Fibroblast of pulmonary artery (primary cell): ENCODE measurements around the gene HRH4.

Source experiments
- DNase-seq: peaks from one replicate; pipeline ENCODE4 v3.0.0-alpha.2; 2010; ENCODE audit warnings: low read depth
- H3K4me3 ChIP-seq: replicated peaks from 2 replicates; pipeline ENCODE4 v1.5.1; 2011; ENCODE audit warnings: low read depth, mild to moderate bottlenecking, control low read depth, low read length, moderate library complexity
- TF ChIP-seq, protein P1 (sequence below): IDR thresholded peaks from 2 replicates; pipeline ENCODE4 v1.5.1; 2011; ENCODE audit warnings: mild to moderate bottlenecking, control low read depth, low read length, inconsistent platforms; ENCODE audit errors: missing control alignments

HRH4 gene

DNA sequence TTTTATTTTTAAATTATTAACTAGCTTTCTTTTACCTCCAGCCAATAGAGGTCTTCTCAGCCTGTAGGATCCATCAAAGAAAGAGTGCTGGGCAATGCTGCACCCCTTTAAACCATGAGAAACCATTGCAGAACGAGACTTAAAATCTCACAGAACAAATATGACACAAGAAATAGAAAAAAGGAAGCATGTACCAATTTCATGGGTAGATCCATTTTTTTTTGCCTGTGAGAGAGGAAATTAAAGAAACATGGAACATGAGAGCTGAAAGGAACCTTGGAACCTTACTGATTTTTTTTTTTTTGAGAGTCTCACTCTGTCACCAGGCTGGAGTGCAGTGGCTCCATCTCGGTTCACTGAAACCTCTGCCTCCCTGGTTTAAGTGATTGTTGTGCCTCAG lies 14.0 kb downstream of the HRH4 start:
- DNase-seq: no peak
- no peak overlapping the region for H3K4me3 ChIP-seq
- TF ChIP-seq, protein P1, sequence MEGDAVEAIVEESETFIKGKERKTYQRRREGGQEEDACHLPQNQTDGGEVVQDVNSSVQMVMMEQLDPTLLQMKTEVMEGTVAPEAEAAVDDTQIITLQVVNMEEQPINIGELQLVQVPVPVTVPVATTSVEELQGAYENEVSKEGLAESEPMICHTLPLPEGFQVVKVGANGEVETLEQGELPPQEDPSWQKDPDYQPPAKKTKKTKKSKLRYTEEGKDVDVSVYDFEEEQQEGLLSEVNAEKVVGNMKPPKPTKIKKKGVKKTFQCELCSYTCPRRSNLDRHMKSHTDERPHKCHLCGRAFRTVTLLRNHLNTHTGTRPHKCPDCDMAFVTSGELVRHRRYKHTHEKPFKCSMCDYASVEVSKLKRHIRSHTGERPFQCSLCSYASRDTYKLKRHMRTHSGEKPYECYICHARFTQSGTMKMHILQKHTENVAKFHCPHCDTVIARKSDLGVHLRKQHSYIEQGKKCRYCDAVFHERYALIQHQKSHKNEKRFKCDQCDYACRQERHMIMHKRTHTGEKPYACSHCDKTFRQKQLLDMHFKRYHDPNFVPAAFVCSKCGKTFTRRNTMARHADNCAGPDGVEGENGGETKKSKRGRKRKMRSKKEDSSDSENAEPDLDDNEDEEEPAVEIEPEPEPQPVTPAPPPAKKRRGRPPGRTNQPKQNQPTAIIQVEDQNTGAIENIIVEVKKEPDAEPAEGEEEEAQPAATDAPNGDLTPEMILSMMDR: no peak

DNA sequence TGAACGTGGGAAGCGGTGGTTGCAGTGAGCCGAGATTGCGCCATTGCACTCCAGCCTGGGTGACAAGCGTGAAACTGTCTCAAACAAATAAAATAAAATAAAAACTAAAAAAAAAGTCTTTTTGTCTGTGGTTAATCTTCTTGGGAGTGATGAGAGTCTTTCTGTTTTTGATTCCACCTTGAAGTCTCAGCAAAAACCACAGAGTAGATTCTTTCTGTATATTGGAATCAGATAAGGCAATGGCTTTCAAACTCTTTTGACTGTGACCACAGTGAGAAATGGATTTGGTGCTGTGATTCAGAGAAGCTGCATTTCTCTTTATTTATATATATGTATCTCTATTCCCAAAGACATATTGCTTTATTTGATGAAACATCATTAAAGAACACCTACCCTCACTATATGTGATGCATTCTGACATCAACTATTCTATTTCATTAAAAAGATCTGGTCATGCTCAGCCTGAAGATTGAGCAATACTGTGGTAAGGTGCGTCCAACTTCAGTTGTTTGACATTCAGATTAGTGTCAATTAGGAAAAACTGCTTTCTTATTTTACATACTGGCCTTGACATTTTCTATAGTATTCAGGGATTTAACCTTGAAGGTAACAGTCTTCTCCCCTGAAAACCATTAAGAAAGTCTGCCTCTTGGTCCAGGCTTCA lies 15.6 kb downstream of the HRH4 start:
- TF ChIP-seq, protein P1: no peak
- no peak overlapping the region for H3K4me3 ChIP-seq
- DNase-seq: no peak

DNA sequence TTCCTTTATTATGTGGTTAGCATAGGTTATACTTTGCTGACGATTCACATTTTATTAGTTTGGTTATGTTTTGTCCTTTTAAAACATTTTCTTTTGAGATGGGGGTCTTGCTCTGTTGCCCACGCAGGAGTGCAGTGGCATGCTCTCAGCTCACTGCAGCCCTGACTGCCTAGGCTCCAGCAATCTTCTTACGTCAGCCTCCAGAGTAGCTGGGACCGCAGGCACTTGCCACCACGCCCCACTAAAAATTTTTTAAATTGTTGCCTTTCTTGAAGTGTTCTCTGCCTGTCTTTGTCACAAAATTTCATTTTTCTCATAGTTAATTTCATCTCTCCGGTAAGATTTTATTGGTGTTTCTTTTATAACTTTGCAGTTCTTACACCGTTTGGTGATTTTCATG lies 18.9 kb downstream of the HRH4 start:
- TF ChIP-seq, protein P1: no peak
- no peak overlapping the region for H3K4me3 ChIP-seq
- DNase-seq: no peak

DNA sequence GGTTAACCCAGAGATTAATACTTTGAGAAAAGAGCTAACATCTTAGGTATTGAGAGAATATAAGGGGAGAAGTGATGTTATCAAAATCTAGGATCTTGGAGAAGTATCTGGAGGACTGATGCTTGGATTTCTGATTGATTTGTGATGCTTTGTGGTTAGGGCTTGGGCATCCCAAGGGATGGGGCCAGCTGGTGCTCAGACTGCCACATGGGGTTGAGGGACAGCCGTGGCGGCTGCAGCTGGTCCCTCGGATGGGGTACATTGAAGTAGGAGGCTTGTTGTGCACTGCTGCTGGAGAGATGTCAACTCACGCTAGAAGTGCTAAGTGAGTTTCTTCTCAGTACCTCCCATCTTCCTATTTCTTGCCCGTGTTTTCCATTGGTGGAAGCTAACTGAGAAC lies 22.4 kb downstream of the HRH4 start:
- DNase-seq: no peak
- TF ChIP-seq, protein P1: no peak
- H3K4me3 ChIP-seq: no peak overlapping the region

DNA sequence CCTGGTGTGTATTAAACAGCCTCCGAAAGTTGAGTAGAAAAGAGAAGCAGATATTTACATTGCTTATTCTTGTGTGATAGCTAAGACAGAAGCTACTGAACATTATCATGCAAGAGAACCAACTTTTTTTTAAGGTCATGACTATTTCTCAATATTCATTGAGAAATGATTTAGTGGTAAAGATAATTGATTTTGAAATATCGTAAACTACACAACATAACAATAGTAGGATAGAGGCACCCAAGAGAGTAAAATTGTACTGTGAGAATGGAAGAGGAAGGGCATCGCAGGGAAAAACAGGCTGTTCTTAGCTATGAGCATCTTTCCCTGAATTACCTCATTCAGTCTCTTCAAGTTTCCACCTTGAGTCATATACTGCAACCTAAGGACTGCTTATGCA lies 25.2 kb downstream of the HRH4 start:
- no peak overlapping the region for H3K4me3 ChIP-seq
- DNase-seq: no peak
- TF ChIP-seq, protein P1: no peak

DNA sequence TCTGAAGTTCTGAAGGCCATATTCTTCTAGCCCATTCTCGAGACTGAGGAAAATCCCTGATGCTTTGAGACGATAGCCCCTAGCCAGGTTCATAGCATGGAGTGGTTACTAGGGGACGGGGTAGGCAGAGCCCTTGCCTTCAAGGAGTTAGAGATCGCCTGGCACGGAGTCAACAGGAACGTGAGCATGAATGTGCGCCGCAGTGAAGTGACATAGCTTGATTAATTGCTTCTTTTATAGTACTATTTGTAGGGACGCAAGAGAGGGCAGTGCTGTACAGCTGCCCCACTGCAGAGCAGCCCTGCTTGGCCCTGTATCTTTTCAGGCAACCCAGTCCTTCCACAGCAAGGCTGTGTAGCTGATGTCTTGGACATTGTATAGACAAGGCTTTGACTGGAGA lies 26.2 kb downstream of the HRH4 start:
- H3K4me3 ChIP-seq: no peak overlapping the region
- TF ChIP-seq, protein P1: no peak
- DNase-seq: no peak

DNA sequence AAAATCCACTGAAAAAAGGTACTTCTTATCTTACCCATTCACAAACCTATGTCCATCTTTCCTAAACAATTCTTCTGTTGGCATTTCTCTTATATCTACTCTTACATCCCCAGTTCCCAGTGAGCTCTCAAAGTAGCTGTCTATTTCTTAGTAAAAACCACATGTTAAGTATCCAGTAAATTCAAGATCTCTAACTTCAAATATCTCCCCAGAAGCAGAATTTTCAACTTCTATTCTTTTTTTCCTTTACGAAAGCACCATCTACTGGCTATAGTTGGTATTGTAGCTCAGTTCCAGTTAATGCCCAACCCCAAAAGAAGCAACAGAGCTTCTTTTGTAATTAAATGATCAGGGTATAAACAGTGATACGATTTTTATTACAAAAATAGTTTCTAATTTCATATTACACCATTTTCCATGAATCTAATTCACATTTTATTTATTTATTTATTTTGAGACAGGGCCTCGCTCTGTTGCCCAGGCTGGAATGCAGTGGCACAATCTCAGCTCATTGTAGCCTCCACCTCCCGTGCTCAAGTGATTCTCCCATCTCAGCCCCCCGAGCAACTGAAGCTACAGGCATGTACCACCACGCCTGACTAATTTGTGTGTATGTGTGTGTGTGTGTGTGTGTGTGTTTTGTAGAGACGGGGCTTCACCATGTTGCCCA lies 28.5 kb downstream of the HRH4 start:
- TF ChIP-seq, protein P1: peak; percentile 71
- peak; percentile 61 for DNase-seq
- no peak overlapping the region for H3K4me3 ChIP-seq
